ENCODE measurements around the gene TSPAN1. TPM values are rescaled to one million over a fixed set of nuclear protein-coding genes. Genes with fewer than 3 reads are reported as not detected.
A peak's percentile ranks its signal among the peaks of the same experiment; 100 is the strongest.

The TSPAN1 gene
- total and polyA plus RNA-seq, 2 of the 13 experiments (the other 11 are each of a cell fraction or from before 2014, with no cell fraction given) = 1.7 to 2.9 TPM

DNA sequence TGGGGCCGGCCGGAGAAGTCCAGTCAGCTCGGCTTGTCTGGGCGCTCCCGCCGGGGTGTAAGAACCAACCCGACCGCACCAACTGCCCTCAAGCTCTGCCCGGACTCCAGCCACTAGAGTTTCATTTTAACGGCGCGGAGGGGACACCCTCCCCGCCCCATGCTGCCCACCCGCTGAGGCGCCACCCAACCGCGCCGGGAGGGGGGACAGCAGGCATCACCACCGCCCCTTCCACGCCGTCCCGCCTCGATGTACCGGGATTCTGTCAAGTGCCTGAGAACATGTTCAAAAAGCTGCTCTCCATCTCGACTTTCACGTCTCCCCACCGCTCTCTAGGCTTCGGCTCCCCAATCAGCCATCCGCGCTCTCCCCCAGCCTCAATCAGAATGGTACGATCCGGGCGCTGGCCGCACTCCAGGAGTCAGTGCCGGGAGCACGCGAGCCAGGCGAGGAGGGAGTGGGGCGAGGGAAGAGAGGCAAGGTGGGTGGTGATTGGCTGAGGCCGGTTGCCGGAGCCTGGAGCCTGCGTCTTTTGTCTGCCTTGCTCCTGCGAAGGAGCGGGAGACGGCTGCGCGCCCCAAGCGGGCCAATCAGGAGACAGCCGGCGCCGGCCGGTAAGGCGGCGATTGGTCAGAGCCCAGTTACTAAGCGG lies 42.2 kb upstream of the TSPAN1 start, which contains the start of gene PIK3R3 (continued):
- TF ChIP-seq KLF13 (CRISPR knock-in tag; IDR thresholded peaks at IDR 0.05) (peak; percentile 91), ZNF563 (CRISPR knock-in tag; IDR thresholded peaks at IDR 0.05) (peak; percentile 100), ZBTB40 (IDR thresholded peaks at IDR 0.05) (no peak), ZBTB40 (CRISPR knock-in tag; IDR thresholded peaks at IDR 0.05) (peak; percentile 88), KDM5B (CRISPR knock-in tag; IDR thresholded peaks at IDR 0.05; ENCODE audit: borderline replicate concordance) (peak; percentile 97; the same call in 1 of the 2 replicates), SNAPC5 (CRISPR knock-in tag; IDR thresholded peaks at IDR 0.05; ENCODE audit: borderline replicate concordance) (peak; percentile 97), ZNF333 (CRISPR knock-in tag; IDR thresholded peaks at IDR 0.05; ENCODE audit: borderline replicate concordance) (peak; percentile 27; the same call in 1 of the 2 replicates), PBX3 (CRISPR knock-in tag; IDR thresholded peaks at IDR 0.05; ENCODE audit: borderline replicate concordance) (no peak), ZNF512 (CRISPR knock-in tag; IDR thresholded peaks at IDR 0.05) (no peak; the same call in 1 of the 2 replicates), TEAD2 (CRISPR knock-in tag; IDR thresholded peaks at IDR 0.05) (peak; percentile 95), WIZ (CRISPR knock-in tag; IDR thresholded peaks at IDR 0.05) (no peak; the same call in 1 of the 2 replicates), ZNF460 (CRISPR knock-in tag; IDR thresholded peaks at IDR 0.05; ENCODE audit: borderline replicate concordance) (peak; percentile 32; the same call in 1 of the 2 replicates), RFX3 (CRISPR knock-in tag; IDR thresholded peaks at IDR 0.05) (0 out of 2 replicates have a peak, but pooled peaks have one; percentile 25), PLRG1 (conservative IDR thresholded peaks at IDR 0.05) (no peak), ZNF33A (CRISPR knock-in tag; IDR thresholded peaks at IDR 0.05; ENCODE audit: borderline replicate concordance) (peak; percentile 94), NCOA2 (CRISPR knock-in tag; IDR thresholded peaks at IDR 0.05) (peak; percentile 79; the same call in 1 of the 2 replicates), ZNF589 (CRISPR knock-in tag; conservative IDR thresholded peaks at IDR 0.05) (peak; percentile 100), CAMTA2 (CRISPR knock-in tag; IDR thresholded peaks at IDR 0.05; ENCODE audit: borderline replicate concordance) (0 out of 2 replicates have a peak, but pooled peaks have one; percentile 37)

Data from HepG2 (cell line).